CD4-positive, alpha-beta T cell treated with Interleukin-12 subunit alpha and Interleukin-12 subunit beta, for 1 hour (primary cell): ENCODE measurements around the gene SNU13.
A peak's percentile ranks its signal among the peaks of the same experiment; 100 is the strongest.
"Not testable (repeated sequence)": the region's sequence is repeated elsewhere in the genome, so short reads cannot be mapped to it uniquely, and the experiment has no call there.

ENCODE experiments used
- DNase-seq: peaks from one replicate; pipeline ENCODE4 v3.0.0-alpha.2; 2020

The SNU13 gene

DNA sequence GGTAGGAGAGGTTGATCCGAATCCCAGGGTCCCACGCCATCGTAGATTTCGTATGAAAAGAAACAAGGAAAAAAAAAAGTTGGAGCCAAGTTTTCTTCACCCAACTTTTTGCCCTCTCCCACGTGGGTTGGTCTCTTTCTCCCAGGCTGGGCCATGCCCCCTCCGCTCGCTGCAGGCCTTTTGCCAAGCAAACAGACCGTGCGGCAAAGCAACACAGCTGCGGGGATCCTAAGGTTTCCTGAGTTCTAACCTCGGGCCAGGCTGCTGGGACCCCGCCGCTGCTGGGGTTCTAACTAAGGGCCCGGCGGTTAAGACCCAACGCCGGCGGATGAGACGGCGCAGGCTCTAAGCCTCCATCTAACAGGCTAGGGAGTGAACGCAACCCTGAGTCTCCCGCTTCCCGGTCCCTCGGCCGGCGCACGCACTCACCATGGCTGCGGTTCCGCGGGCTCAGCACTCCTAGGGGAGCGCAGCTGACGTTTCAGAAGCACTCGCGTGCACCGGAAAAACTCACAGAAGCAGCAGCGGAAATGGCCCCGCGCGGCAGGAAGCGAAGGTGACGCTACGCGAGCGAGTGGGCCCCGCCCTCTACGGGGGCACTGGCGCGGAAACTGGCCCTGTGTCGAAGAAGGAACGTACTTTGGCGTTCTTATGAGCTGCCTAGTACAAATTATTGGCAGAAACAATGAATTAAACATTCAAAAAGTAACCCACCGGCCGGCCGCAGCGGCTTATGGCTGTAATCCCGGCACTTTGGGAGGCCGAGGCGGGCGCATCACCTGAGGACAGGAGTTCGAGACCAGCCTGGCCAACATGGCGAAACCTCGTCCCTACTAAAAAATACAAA lies at the start of gene SNU13:
TSS of gene SNU13 (minus strand) at position 503 of the 847 bp plus-strand sequence. CDS start at position 432, 71 bp downstream.
- DNase-seq = peak; percentile 92

DNA sequence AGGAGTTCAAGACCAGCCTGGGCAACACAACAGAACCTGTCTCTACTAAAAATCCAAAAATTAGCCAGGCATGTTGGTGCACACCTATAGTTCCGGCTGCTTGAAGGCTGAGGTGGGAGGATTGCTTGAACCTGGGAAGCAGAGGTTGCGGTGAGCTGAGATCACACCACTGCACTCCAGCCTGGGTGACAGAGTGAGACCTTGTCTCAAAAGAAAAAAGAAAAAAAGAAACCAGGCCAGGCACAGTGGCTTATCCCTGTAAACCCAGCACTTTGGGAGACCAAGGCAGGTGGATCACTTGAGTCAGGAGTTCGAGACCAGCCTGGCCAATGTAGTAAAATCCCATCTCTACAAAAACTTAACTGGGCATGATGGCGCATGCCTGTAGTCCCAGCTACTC lies 44.6 kb upstream of the SNU13 start:
- not testable (repeated sequence) for DNase-seq

DNA sequence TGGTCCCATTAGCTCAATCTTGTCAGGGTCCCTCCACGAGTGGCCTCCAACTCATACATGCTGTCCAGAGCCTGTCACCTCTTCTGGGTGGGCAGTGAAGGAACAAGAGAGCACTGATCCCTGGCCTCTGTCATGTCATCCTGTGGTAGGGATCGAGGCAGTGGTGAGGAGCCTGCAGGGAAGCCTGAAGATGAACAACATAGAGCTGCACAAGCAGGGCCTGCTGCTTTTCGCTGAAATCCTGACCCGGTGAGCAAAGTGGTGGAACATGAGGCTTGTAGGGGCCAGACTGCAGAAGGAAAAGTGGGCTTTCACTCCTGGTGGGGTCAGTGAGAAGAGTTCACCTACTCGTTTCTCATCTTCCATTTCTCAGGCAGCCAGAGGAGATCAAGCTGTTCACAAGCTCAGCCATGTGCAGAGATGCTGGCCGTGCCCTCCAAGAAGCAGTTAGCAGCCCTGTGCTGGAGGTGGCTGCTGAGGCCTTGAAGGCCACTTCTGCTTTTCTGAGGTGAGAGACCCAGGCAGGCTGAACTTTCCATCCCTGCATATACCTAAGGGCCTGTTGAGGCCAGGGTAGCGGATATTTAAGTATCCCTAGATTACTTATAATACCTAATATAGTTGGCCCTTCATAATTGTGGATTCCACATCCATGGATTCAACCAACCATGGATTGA lies 43.6 kb upstream of the SNU13 start:
- no peak for DNase-seq

DNA sequence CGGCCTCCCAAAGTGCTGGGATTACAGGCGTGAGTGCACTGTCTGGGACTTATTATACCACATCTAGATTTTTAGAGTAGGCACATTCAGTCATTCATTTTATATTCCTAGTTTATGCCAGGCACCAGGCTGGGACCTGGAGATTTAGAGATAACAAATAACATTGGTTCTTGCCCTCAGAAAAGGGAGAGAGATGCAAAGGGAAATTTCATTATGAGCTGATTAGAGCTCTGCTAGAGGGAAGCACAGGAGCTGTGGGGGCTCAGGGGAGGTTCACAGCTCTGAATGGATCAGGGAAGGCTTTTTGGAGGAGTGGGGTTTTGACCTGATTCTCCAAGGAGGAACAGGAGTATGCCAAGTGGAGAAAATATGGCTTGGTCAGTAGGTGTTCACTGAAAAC lies 42.9 kb upstream of the SNU13 start:
- DNase-seq = no peak

DNA sequence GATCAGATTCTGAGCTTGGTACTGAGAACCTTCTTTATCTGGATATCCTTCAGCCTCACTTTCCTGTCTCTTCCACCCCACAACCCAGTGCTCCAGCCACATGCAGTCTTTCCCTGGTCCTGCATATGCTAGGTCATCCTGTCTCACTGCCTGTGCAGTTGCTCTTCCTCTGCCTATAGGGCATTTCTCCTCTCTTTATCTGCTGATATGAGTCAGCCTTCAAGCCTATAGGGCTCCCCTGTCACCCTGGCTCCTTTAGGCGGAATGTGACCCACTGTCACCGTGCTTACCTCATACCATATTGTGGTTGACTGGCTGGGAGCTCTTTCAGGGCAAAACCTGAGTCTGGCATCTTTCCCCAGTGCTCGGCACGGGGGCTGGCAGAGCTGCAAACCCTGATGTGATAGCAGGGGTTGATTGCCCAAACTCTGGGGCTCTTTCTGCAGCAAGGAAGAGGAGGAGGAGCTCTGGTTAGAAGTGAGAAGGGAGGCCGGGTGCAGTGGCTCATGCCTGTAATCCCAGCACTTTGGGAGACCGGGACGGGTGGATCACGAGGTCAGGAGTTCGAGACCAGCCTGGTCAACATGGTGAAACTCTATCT lies 36.9 kb upstream of the SNU13 start:
- DNase-seq = no peak

DNA sequence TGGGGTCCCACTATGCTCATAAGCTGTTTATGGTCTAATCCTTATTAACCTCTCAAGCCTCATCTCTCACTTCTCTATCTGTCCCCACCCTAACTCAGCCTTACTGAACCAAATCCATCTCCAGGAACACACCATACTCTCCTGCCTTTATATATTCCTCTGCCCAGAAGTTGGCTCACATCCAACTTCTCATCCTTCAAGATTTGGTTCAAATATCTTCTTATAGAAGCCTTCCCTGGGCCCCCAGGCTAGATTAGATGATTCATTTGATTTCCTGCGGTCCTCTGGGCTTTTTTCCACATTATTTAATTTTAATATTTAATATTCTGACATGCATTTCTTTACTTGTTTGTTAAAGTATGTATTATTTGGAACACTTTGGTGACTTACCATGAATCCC lies 33.8 kb upstream of the SNU13 start:
- DNase-seq = no peak

DNA sequence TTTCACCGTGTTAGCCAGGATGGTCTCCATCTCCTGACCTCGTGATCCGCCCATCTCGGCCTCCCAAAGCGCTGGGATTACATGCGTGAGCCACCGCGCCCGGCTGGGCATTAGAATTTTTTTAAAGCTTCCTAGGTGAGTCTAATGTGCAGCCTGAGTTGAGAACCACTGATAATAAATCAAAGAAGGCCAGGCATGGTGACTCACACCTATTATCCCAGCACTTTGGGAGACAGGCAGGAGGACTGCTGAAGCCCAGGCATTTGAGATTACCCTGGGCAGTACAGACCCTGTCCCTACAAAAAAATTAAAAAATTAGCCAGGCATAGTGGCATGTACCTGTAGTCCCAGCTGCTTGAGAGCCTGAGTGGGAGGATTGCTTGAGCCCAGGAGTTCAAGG lies 24.3 kb upstream of the SNU13 start:
- no peak for DNase-seq

DNA sequence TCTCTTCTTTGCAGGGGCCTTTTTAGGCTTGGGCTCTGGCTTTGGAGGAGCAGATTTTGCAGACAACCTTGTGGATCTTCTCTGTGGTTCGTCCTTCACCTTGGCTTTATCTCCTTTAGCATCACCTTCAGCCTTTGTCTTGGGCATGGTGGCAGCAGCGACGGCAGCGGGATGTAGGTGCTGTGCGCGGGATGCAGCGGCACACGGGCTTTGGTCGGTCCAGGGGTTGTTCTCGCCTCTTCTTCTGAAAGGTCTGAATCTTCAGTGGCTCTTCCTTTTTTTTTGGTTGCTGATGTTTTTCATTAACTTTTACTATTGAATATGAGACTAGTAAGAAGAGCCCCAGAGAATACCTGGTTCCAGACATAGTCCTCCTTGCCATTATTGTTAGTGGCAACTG lies 20.7 kb upstream of the SNU13 start:
- no peak for DNase-seq

DNA sequence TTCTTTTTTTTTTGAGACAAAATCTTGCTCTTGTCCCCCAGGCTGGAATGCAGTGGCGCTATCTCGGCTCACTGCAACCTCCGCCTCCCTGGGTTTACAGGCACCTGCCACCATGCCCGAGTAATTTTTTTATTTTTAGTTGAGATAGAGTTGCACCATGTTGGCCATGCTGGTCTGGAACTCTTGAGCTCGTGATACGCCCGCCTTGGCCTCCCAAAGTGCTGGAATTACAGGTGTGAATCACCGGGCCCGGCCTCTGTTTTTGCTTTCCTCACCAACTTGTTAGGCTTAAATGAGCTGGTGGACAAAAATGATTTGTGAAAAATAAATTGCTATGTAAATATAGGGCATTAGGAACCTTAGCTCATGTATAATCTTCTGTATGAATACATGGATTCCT lies 14.1 kb upstream of the SNU13 start:
- no peak for DNase-seq

DNA sequence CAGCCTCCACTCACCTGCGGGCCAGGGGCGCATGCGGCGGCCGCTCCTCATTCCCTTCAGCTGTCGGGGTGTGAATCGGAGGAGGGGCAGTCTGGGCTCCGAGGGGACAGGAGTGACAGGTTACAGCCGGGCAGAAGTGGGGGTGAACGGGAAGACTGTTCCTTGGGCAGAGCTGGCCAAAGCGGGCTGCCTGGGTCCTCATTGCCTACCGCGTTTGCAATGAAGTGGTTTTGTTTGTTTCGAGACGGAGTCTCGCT lies 11.4 kb upstream of the SNU13 start:
- no peak for DNase-seq

DNA sequence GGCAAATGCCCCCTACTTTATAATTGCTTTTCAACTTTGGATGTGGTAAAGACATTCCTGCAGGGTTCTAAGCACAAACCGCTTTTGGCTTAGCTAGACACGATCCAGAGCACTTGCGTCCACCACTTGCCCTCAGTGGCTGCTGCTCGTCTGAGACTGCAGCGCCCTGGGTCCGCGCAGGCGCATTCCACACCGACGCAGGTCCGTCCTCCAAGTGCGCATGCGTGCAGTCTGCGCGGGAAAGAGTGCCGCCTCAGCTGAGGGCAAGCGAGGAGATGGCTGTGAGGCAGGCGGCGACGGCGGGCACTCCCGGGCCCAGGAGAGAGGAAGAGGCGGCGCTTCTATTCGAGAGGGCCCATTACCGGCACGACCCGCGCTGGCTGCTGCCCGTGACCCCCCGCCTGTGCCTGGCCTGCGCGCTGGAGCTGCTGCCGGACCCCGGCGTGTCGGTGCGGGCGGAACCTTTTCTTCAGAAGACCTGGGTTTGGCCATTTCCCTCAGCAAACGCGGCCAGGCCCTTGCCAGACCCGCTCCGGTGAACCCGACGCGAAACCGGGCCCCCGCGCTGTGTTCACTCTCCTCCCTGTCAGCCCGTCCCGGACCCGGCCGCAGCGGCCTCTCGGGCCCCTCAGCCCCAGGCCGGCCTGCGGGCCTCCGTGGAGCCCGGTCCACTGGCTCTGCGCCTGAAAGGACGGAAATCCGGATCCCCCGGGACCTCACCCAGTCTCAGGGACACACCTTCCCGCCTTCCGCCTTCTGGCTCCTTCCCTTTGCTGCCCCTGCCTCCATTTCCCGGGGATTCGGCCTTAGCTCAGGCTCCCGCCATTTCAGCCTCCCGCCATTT lies 10.8 kb upstream of the SNU13 start, which contains the start of gene MEI1:
TSS of gene MEI1 (plus strand) at position 240 of the 844 bp plus-strand sequence. CDS start at position 276, 36 bp downstream.
- peak; percentile 93 for DNase-seq

DNA sequence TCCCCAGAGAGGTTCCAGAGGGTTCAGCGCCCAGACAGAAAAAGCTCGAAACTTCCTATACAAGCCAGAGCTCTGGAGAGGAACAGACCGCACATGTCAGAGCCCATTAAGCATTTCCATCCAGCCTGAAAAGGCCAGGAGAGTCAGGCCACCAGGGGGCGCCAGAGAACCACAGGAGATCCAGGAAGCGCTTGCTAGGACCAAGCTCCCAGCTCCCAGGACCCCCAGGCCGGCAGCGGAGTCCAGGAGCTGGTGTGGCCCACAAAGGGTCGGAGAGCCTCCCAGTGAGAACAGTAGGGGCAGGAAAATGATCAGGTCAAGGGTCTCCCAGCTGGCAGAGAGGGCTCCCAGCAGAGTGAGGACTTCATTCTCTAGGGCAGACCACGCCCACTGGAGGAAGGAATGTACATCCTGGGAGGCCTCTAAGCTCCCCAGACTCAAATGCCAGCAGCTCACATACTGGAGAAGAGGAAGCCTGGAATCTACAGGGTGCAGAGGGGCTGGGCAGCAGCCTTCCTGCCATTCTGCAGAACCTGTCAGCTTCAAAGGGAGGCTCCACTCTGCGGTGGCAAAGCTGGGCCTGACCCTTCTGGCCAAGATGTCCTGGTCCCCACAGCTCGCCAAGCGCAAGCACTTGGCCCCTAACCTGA lies 8.6 kb upstream of the SNU13 start:
- DNase-seq = peak; percentile 87

DNA sequence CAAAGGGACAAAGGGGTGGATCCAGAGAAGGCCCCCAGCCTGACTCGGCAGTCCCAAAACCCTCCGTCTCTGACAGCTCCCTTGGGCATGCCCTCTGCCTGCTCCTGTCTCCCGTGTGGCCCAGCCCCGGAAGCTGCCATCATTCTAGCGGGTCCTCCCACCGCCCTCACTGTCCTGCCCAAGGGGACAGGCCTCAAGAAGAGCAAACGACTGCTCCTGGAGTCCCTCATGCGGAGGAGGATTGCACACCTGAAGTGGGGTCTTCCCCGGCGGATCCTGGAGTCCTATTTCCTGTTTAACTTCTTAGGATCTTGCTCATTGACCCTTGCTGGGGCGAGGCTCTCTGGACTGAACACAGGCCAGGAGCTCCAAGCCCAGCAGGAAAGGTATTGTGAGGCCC lies 8.0 kb upstream of the SNU13 start:
- DNase-seq = no peak

DNA sequence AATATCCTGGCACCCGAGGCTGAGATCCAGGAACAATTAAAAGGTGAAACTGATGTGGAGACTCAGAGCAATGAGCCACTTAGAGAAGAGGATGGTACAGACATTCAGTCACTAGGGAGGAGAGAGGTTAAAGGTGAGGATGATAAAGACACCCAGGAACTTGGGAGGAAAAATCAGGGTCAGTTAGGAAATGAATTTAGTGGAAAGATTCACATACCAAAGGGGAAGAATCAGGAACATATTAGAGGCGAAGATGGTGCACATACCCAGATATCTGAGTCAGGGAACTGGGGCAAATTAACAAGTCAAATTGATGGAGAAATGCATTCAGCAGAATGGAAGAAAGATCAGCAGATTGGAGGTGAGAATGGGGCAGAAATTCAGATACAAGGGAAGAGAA lies 6.5 kb upstream of the SNU13 start:
- no peak for DNase-seq

DNA sequence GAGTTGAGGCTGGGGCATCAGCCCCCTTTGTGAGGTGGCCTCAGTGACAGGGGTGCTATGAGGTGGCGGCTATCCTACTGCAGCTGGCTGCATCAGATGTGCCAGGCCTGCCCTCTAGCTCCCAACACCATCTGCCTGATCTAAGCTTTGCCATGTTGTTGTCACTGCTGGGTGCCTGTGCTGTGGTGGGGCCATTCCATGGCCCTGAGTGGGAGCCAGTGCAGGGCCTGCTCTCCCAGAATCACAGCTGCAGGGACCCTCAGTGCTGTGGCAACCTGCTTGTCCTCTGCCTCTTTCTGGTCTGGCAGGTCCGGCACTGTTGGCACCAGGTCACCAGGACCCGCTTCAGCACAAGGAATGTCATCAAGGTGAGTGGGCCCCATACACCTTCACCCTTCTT lies 1.8 kb upstream of the SNU13 start:
- no peak for DNase-seq

DNA sequence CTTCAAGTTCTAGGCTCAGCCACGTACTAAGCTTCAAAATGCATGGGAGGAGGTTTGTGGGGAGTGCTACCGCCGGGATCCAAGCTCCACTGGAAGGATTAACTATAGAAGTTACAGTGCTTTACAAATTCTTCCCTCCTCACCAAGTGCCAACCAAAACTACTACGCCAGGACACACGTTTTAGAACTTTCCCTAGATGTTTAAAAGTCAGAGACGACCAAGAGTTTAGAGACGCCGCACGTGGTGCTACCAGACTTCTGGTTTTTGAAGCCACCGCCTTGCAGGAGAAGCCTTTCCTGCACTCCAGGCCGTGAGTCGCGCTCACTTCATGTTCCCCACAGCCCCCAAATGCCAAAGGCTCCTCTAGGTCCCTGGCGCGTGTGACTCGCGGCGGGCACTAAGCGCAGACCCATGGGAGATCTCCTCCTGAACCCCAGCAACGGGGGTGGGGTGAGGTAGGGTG lies 734 bp downstream of the SNU13 start:
- DNase-seq = peak; percentile 21

DNA sequence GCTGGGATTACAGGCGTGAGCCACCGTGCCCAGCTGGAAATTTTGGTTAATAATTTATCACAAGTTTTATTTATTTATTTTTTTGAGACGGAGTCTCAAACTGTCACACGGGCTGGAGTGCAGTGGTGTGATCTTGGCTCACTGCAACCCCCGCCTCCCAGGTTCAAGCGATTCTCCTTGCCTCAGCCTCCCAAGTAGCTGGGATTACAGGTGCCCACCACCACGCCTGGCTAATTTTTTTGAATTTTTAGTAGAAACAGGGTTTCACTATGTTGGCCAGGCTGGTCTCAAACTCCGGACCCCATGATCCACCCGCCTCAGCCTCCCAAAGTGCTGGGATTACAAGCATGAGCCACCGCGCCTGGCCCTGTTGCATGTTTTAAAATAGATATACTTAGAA lies 1.8 kb downstream of the SNU13 start:
- DNase-seq = not testable (repeated sequence)

DNA sequence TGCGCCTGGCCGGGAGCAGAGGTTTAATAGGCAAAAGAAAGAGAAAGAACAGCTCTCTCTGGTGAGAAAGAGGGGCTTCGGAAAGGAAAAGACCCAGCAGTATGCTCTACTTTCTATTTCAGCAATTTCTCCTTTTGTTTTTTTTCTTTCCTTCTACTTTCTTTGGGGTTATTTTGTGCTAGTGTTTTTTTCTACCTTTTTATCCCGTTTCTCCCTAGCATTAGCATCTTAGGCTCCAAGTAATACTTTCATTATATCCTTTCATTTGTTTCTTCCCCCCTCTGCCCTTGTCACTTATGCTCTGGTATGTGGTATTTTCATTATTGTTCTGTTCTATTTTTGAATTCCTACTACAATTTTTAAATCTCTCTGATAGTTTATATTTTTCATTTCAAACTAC lies 4.5 kb downstream of the SNU13 start:
- no peak for DNase-seq

DNA sequence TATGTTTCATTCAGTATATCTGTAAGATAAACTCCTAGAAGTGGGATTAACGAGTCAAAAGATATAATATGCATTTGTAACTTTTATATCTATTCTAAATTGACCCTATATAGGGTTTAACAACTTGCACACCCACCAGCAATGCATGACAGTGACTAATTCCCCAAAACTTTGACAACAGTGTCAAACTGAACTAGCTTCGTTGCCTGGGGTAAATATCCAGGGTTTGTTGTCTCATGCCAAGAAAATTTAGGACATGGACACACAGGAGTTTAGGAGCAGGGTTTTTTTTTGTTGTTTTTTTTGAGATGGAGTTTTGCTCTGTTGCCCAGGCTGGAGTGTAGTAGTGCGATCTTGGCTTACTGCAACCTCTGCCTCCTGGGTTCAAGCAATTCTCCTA lies 5.1 kb downstream of the SNU13 start:
- no peak for DNase-seq

DNA sequence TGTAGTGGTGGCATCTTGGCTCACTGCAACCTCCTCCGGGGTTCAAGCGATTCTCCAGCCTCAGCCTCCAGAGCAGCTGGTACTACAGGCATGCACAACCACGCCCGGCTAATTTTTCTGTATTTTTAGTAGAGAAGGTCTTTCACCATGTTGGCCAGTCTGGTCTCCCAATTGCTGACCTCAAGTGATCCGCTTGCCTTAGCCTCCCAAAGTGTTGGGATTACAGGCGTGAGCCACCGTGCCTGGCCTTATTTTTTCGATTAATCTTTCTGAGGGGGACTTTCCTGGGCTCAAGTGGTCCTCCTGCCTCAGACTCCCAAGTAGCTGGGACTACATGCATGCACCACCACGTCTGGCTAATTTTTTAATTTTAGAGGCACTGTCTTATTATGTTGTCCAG lies 5.6 kb downstream of the SNU13 start:
- no peak for DNase-seq

DNA sequence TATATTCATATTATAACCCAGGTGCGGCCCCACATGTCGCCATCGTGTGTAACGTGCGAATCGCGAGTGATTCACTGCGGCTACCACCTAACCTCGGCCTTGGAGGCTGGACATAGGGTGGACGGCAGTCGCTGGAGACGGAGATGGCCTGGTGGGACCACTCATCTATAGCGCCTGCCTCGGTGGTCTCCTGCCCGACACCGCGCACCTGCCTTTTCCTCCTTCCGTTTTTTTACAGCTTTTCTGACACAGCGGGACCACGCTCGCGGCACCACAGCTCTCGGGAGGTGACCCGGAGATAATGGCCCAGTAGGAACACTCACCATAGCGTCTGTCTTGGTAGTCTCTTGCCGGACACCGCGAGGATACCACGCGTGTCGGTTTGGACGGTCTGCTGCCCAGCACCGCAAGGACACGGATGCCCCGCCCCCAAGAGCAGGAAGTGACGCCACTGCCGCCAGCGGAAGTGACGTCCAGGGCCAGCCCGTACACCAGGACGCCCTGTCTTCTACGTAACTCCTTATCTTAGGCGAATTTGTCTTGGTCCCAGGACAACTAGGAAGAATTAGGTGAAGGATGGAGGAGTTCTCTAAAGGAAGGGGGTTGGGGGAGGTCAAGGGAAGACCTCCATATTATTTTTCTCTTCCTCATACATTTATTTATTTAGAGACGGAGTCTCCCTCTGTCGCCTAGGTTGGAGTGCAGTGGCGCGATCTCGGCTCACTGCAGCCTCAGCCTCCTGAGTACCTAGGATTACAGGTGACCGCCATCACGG lies 6.4 kb downstream of the SNU13 start:
- peak; percentile 88 for DNase-seq

DNA sequence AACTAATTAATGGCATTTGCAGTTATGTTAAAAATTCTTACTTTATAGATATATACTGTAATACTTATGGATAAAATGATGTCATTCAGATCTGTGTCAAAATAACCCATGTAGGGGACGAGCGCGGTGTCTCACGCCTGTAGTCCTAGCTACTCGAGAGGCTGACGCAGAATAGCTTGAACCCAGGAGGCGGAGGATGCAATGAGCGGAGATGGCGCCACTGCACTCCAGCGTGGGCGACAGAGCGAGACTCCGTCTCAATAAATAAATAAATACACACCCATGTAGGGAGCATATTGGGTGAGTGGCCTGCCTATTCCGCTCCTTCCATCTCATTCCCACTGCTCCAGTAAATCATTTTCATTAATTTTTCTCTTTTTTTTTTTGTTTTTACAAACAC lies 7.1 kb downstream of the SNU13 start:
- DNase-seq = peak; percentile 33
